Stimulated activated CD4-positive, alpha-beta T cell treated with anti-CD3 and anti-CD28 coated beads, Interleukin-1b, Interleukin-23, amount 100 ng/mL, for 48 hours (primary cell): Measurements from ENCODE around the gene BHMT.
"Not testable (repeated sequence)": the region's sequence is repeated elsewhere in the genome, so short reads cannot be mapped to it uniquely, and the experiment has no call there.

ENCODE experiments used
- DNase-seq: peaks from one replicate; pipeline ENCODE4 v3.0.0-alpha.2; 2020

BHMT gene

GRCh38 chr5:79112703-79113058, 1.1 kb downstream of the BHMT start:
- DNase-seq, result no peak

DNA sequence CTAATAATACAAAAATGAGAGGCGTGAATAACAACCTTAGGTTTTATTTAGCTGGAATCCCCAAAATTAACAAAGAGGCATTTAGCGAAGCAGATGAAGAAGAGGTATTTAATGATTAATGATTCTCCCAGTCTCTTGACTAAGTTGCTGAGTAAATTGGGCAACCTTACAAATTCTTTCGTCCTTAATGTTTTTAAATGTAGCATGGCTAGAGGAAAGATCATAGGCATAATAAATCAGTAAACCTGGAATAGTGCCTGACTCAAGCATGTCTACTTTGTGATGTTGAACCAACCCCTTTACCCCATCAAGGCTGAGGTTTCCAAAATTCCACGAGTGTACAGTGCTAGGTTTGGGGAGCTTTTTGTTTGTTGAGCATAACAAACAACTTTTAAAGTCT, 7.9 kb downstream of the BHMT start:
- DNase-seq, result no peak

- no peak for DNase-seq
These were observed 8.6 kb downstream of the BHMT start for GRCh38 chr5:79120221-79120620.

- DNase-seq, result no peak
These were observed 11.4 kb downstream of the BHMT start for GRCh38 chr5:79122973-79123372.

GRCh38 chr5:79124607-79125006, 13.0 kb downstream of the BHMT start:
- DNase-seq, result no peak

GRCh38 chr5:79130781-79131180, 19.2 kb downstream of the BHMT start:
- no peak for DNase-seq

DNA sequence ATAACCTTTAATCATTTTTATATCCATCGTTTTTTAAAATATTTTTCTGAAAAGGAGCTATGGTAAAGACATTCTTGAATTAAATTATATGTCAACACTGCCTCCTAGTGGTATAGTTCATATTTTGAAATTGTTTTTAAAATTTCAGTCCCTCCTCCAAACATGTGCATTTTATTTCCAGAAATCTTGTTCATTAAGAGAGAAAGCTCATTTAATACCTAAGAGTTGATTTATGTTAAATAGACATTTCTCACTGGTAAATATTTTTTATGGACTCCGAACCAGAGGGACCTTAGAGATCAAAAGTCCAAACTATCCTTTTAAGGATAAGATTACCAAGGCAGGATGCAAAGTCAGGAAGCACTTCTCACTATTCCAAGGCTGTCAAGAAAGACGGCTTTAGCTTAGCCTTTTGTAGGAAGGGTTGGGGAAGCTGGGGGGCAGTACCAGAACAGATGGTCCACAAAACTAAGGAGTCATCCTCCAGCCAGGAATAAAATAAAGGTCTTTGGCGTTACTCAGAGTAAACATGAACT, 21.6 kb downstream of the BHMT start:
- no peak for DNase-seq

GRCh38 chr5:79133657-79134451, 22.2 kb downstream of the BHMT start:
- peak; percentile 63 for DNase-seq

DNA sequence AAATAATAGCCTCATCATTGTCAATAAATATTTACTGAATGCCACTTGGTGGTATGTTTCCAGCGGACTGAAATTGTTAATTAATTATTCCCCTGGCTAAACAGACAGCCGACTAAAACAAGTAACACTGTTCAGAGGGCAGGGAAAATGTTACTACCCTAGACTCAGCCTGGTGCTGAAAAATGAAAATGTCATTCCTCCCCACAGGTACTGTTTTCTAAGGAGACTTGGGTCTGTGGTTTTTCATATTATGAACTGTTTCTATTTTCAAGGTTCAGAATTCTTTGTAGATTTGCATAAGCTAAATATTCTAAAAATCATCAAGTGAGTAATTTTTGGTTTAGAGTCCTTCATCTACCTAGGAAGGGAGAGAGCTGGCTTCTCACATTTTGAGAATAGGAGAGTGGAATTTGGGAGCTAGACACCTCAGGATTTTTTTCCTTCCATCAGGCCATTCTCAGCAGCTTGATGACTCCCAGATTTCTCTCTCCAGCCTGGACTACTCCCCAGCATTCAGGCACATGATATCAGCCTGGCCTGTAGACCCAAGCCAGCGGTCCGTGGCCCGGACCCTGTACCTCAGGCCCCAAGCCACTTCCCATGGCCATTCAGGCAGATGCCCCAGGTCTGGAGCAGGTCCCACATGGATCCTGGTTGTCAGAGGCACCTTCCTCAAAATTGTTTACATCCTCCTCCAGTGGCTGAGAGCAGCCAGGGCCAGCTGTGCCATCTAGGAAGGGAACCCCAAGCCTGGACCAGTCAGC, 24.4 kb downstream of the BHMT start:
- DNase-seq, result no peak

DNA sequence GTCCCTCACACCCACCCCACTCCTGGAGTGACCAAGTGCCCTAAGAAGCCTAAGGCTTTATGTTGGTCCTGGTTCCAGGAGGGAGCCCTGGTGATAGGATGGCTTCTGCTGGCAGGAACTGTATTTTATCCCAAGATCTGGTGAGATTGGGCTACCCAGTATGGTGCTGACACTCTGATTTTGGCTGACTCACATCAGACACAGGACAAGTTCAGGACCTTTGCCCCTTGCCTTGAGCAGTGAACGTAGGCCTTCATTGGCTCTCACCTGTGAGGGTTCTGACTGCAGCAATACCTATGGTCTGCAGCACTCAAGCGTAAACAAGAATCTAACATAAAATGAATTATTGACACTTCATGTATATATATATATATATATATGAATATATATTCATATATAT, 25.0 kb downstream of the BHMT start:
- DNase-seq, result no peak

GRCh38 chr5:79140553-79140952, 28.9 kb downstream of the BHMT start:
- DNase-seq, result no peak

DNA sequence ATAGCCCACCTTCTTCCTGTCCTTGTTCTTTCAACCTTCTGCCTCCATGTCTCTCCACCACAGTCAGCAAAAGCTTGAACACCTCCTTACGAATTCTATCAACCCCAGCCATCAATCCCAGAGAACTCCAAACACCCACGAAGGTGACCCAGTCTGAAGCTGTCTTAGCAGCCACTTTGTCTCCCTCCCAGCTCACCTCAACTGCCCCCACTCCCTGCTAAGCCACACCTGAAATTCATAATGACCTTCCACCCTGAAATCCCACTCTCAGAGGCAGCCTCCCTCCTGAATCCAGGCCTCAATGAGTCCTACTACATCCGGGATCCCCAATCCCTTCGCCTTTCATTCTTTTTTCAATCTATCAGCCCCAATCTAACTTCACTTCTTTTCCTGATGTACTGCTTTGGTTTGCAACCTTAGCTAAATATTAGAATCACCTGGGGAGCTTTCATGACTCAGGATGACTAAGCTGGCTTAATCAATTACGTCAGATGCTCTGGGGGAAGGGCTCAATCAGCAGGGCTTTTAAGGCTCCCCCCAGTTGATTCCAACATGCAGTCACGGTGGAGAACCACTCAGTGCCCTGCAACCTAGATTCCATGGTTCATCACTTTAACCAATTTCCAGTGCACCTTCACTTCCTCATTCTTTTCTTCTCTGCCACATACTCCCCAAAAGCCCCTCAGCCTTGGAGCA, 32.2 kb downstream of the BHMT start:
- no peak for DNase-seq

DNA sequence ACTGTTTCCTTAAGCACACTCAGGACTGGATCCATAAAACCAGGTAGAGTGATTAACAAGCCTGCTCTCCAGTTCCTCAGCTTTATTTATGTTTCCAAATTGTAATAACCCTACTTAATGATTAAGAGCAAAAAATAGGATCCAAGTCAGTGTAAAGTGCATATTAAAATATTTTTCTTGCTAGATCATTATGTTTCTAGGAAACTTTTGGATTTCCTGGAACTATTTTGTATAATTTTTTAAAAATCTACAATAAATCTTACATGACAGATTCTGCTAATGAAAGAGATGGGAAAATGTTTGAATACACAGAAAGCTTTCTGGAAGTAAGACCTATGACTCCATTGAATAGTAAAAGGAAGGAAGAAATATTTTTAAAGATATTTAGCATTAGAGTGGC, 35.5 kb downstream of the BHMT start:
- no peak for DNase-seq

GRCh38 chr5:79149433-79149832, 37.8 kb downstream of the BHMT start:
- no peak for DNase-seq

DNA sequence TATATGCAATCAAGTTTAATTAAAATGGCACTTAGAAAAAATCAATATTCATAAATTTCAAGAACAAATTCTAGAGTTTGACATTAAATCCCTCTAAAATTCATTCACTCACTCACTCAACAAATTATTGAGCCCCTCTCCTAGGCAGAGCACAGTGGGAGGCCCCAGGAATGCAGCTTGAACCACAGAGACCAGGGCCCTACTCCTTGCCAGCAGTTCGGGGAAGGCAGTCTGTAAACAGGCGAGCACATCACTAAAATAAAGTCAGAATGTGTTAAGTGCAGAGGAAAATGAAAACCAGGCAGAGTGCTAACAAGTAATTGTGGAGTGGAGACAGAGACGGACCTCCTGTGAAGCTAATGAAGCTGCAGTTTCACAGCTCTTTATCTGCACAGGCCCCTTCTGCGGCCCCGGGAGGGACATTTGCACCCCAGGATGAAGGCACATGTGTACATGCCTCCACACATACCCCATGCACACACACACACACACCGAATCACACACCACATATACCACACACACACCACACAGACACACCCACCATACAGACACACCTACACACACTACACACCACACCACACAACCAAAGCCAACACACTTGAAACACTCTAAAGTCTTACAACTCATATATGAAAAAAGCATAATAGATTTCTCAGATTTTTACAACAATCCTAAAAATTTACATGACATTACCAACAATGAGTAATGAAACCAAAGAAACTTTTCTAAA, 40.5 kb downstream of the BHMT start:
- DNase-seq, result no peak

DNA sequence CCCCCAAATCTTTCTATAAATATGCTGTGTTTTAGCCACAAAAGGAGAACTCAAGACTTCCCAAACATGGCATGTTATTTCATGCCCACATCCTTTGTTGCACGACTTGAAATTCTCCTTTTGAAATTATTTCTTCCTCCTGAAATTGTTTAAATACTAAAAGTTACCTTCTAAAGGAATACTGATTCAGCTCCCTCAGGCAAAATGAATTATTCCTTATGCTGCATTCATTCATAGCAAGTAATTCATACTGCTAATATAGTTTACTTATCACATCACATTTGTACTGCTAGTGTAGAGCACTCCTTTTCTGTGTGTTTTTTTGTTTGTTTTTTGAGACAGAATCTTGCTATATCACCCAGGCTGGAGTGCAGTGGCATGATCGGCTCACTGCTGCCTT, 45.7 kb downstream of the BHMT start:
- DNase-seq, result no peak

GRCh38 chr5:79161647-79162046, 50.0 kb downstream of the BHMT start:
- not testable (repeated sequence) for DNase-seq

DNA sequence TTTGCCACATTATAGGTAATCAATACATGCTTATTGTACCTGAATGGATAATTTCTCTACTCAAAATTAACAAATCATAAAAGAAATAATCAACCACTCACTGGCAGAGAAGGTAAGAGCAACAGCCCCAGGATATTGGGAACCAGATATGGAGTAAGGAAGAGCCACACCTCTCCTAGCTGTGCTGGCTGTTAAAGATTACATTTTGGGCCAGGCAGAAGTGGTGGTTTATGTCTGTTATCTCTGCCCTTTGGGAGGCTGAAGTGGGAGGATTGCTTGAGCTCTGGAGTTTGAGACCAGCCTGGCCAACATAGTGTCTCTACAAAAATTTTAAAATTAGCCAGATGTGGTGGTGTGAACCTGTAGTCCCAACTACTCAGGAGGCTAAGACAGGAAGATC, 56.4 kb downstream of the BHMT start:
- no peak for DNase-seq

DNA sequence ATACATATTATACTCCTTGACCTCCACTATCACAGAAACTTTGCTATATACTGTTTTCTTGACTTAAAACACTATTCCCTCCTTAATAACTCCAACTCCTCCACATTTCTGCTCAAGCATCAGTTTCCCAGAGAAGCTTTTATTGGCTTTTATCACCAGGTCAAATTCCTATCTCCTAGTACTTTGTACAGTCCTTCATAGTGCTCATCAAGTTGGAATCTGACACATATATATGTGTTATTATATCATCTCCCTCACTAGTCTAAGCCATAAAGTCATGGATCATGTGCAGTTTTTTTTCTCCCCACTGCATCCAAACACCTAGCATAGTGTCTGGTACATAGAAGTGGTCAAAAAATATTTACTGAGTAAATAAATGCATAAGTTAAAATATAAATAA, 59.1 kb downstream of the BHMT start:
- no peak for DNase-seq

DNA sequence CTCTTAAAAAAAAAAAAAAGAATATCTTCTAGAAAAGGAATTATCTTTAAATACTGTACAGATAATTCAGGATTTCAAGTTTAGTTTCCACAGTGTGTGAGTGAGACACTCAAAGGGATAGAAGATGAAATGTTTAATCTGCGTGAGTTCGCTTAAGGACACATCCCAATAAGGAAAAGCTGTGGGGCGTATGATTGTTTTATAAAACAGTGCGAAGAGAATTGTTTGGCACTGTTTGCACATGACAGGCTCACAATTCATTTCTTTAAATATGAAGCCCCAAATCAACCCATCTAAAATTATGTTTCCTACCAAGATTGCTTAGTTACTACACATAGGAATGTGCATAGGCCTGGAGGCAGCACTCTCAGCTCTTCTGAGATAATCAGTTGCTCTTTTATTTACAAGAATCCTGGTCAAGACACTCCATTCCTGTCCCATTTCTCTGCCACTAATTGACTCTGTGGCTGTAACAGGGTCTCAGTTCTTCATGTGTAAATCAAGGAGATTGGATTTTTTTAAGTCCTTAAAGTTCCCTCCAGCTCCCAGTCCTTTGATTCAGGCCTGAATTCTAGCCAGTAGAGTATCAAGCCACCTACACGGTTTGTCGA, 60.1 kb downstream of the BHMT start:
- no peak for DNase-seq

- DNase-seq, result no peak
These were observed 60.7 kb downstream of the BHMT start for GRCh38 chr5:79172269-79172668.

DNA sequence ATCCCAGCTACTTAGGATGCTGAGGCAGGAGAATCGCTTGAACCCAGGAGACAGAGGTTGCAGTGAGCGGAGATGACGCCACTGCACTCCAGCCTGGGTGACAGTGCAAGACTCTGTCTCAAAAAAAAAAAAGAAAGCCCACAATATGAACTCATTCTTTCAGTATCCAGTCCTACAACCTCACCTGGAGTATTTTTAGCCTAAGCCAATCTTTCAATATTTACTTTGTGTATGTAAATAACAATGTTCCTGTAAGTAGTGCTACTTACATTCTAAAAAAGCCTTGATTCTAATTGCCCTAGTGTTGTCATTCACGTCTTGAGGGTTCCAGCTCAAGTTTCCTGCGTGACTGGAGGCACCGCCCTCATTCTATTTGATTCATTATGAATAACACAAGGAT, 62.0 kb downstream of the BHMT start:
- DNase-seq, result no peak

DNA sequence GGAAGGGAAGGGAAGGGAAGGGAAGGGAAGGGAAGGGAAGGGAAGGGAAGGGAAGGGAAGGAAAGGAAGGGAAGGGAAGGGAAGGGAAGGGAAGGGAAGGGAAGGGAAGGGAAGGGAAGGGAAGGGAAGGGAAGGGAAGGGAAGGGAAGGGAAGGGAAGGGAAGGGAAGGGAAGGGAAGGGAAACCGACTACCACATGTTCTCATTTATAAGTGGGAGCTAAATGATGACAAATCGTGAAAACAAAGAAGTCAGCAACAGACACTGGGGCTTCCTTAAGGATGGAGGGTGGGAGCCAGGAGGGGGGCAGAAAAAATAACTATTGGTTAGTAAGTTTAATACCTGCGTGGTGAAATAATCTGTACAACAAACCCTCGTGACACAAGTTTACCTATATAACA, 68.8 kb downstream of the BHMT start:
- not testable (repeated sequence) for DNase-seq
